Endothelial cell of umbilical vein (primary cell): ENCODE results near the gene ATP13A4.

Experiments used
- CTCF ChIP-seq, 2 donors: IDR thresholded peaks; 1 replicate in 1 of 2; 2 replicates in 1 of 2; pipeline ENCODE4 v1.5.1; 2011; ENCODE audit warnings: low read length in 2 of 2, mild to moderate bottlenecking in 2 of 2, moderate library complexity in 2 of 2, control low read depth in 1 of 2, inconsistent platforms in 1 of 2, low read depth in 1 of 2; ENCODE audit not compliant: insufficient read depth in 1 of 2; ENCODE audit errors: extremely low read depth in 1 of 2
- EZH2 ChIP-seq: IDR thresholded peaks from 2 replicates; pipeline ENCODE4 v1.6.1; 2012; ENCODE audit warnings: borderline replicate concordance, low read depth, mild to moderate bottlenecking, moderate library complexity, low read length, inconsistent platforms; ENCODE audit not compliant: severe bottlenecking
- GATA2 ChIP-seq: IDR thresholded peaks from 2 replicates; pipeline ENCODE4 v1.7.0; 2011; ENCODE audit warnings: low read depth, mild to moderate bottlenecking, moderate library complexity, mixed read lengths, low read length; ENCODE audit not compliant: insufficient read length, insufficient read depth
- MAX ChIP-seq: IDR thresholded peaks from 2 replicates; pipeline ENCODE4 v1.6.1; 2011; ENCODE audit not compliant: insufficient read depth, insufficient read length
- MYC ChIP-seq: IDR thresholded peaks from one replicate; pipeline ENCODE4 v1.6.1; 2011; ENCODE audit warnings: mild to moderate bottlenecking, low read depth, low read length
- POLR2A ChIP-seq: IDR thresholded peaks from 2 replicates; pipeline ENCODE4 v1.6.1; 2012; ENCODE audit warnings: low read depth, mild to moderate bottlenecking, control low read depth, low read length
- POLR2AphosphoS5 ChIP-seq: IDR thresholded peaks from 2 replicates; pipeline ENCODE4 v1.6.1; 2012; ENCODE audit warnings: low read depth, mild to moderate bottlenecking, control low read depth, low read length, moderate library complexity; ENCODE audit not compliant: insufficient read depth

- TF ChIP-seq CTCF (IDR thresholded peaks at IDR 0.05; ENCODE audit: extremely low read depth in 1 of 2, insufficient read depth in 1 of 2, low read depth in 1 of 2, low read length in 2 of 2) (no peak), POLR2A (no peak), POLR2AphosphoS5 (no peak), EZH2 (no peak), MYC (no peak), GATA2 (no peak), MAX (no peak)
These were observed 63.7 kb downstream of the ATP13A4 start for GRCh38 chr3:193491026-193491425.
